Measurements from ENCODE around the gene SLC7A1.
"Not testable (repeated sequence)": the region's sequence is repeated elsewhere in the genome, so short reads cannot be mapped to it uniquely, and the experiment has no call there.

Gene SLC7A1

GRCh38 chr13:29595380-29596063 lies at the start of gene SLC7A1:
TSS of gene SLC7A1 (minus strand) at chr13:29595688. CDS start at chr13:29536188, 59,500 bp downstream.
- FAIRE-seq = no peak

- FAIRE-seq = no peak
These were observed 45.2 kb upstream of the SLC7A1 start for GRCh38 chr13:29640665-29641064.

GRCh38 chr13:29636831-29637230 lies 41.3 kb upstream of the SLC7A1 start:
- FAIRE-seq = not testable (repeated sequence)

- no peak for FAIRE-seq
These were observed 29.5 kb upstream of the SLC7A1 start for GRCh38 chr13:29624997-29625396.

GRCh38 chr13:29621841-29622240 lies 26.4 kb upstream of the SLC7A1 start:
- no peak for FAIRE-seq

- FAIRE-seq = no peak
These were observed 25.7 kb upstream of the SLC7A1 start for GRCh38 chr13:29621051-29621800.

GRCh38 chr13:29619995-29620394 lies 24.5 kb upstream of the SLC7A1 start:
- no peak for FAIRE-seq

- no peak for FAIRE-seq
These were observed 17.6 kb upstream of the SLC7A1 start for GRCh38 chr13:29613101-29613500.

- no peak for FAIRE-seq
These were observed 12.0 kb upstream of the SLC7A1 start for GRCh38 chr13:29607465-29607864.

- no peak for FAIRE-seq
These were observed 10.5 kb upstream of the SLC7A1 start for GRCh38 chr13:29605860-29606526.

- FAIRE-seq = no peak
These were observed 2.8 kb upstream of the SLC7A1 start for GRCh38 chr13:29598321-29598720.

GRCh38 chr13:29597706-29598105 lies 2.2 kb upstream of the SLC7A1 start:
- FAIRE-seq = no peak

- FAIRE-seq = no peak
These were observed 1.8 kb upstream of the SLC7A1 start for GRCh38 chr13:29597246-29597645.

GRCh38 chr13:29596064-29596418 lies 553 bp upstream of the SLC7A1 start:
- no peak for FAIRE-seq

GRCh38 chr13:29594710-29595379 lies 643 bp downstream of the SLC7A1 start:
- no peak for FAIRE-seq

- FAIRE-seq = no peak
These were observed 1.2 kb downstream of the SLC7A1 start for GRCh38 chr13:29594303-29594709.

- FAIRE-seq = no peak
These were observed 1.7 kb downstream of the SLC7A1 start for GRCh38 chr13:29593605-29594297.

GRCh38 chr13:29591310-29591709 lies 4.2 kb downstream of the SLC7A1 start:
- no peak for FAIRE-seq

GRCh38 chr13:29589967-29590366 lies 5.5 kb downstream of the SLC7A1 start:
- FAIRE-seq = no peak

- FAIRE-seq = no peak
These were observed 6.3 kb downstream of the SLC7A1 start for GRCh38 chr13:29589234-29589633.

GRCh38 chr13:29587645-29588044 lies 7.8 kb downstream of the SLC7A1 start:
- FAIRE-seq = no peak

- FAIRE-seq = no peak
These were observed 12.3 kb downstream of the SLC7A1 start for GRCh38 chr13:29583073-29583785.

Data from G401.6 (cell line).